Thyroid gland (tissue), 4 donors: ENCODE results near the gene NOBOX. TPM values are rescaled to one million over a fixed set of nuclear protein-coding genes. Genes with fewer than 3 reads are reported as not detected.
A peak's percentile ranks its signal among the peaks of the same experiment; 100 is the strongest.
"Not testable (repeated sequence)": the region's sequence is repeated elsewhere in the genome, so short reads cannot be mapped to it uniquely, and the experiment has no call there.

Experiments used
- DNase-seq, 2 donors: peaks; one replicate each; pipeline ENCODE4 v3.0.0-alpha.2; 2019
- H3K27ac ChIP-seq, 3 donors: fragments of 200-600 bp; sonication (generic); 1 replicate in 2 of 3; 2 replicates in 1 of 3; pipeline ENCODE4 v1.5.1; 2016 to 2019; ENCODE audit warnings: mild to moderate bottlenecking in 1 of 3, moderate library complexity in 1 of 3
- H3K27me3 ChIP-seq: fragments of 200-600 bp; sonication (generic); one replicate; pipeline ENCODE4 v1.5.1; 2019
- H3K36me3 ChIP-seq, 2 donors: fragments of 200-600 bp; sonication (generic); one replicate each; pipeline ENCODE4 v1.5.1; 2016 to 2019
- H3K4me1 ChIP-seq, 2 donors: fragments of 200-600 bp; sonication (generic); one replicate each; pipeline ENCODE4 v1.5.1; 2017 to 2019
- H3K4me3 ChIP-seq, 3 donors: fragments of 200-600 bp; sonication (generic); replicated peaks in 1 of 3; 1 replicate in 2 of 3; 2 replicates in 1 of 3; pipeline ENCODE4 v1.5.1; 2016; ENCODE audit warnings: mild to moderate bottlenecking in 1 of 3
- H3K9me3 ChIP-seq: fragments of 200-600 bp; sonication (generic); one replicate; pipeline ENCODE4 v1.5.1; 2017
- POLR2A ChIP-seq, 2 donors: fragments of 450-650 bp; IDR thresholded peaks; one replicate each; pipeline ENCODE4 v1.6.1; 2017; ENCODE audit warnings: antibody characterized with exemption in 2 of 2, mild to moderate bottlenecking in 2 of 2, moderate library complexity in 1 of 2
- WGBS, 2 donors: methylation state at CpG; one replicate each; pipeline ENCODE4 v1.1.5; 2017; 5-methylcytosine and 5-hydroxymethylcytosine counted together
- intact Hi-C: fragments of 100-400 bp; cut with DNase I; formaldehyde crosslinking; loops from one replicate; pipeline ENCODE4 v1.15.1; 2023
- total RNA-seq, 4 donors: library from RNA; depleted of rRNA; stranded (reverse); fragments of >200 nt; gene quantifications; one replicate each; pipeline ENCODE4 v1.2.3, GENCODE V29; 2016
- TF ChIP-seq, protein P1 (sequence below), 6 experiments: fragments of 200-600 bp in 3 of 6; fragments of 450-650 bp in 3 of 6; sonication (generic) in 3 of 6; IDR thresholded peaks; one replicate each; pipeline ENCODE4 v1.5.1; 2016 to 2019; ENCODE audit warnings: antibody characterized with exemption in 6 of 6, mild to moderate bottlenecking in 2 of 6, inconsistent platforms in 1 of 6, moderate library complexity in 1 of 6

Gene NOBOX
- total RNA-seq, 4 donors from 2014 or later: not detected

DNA sequence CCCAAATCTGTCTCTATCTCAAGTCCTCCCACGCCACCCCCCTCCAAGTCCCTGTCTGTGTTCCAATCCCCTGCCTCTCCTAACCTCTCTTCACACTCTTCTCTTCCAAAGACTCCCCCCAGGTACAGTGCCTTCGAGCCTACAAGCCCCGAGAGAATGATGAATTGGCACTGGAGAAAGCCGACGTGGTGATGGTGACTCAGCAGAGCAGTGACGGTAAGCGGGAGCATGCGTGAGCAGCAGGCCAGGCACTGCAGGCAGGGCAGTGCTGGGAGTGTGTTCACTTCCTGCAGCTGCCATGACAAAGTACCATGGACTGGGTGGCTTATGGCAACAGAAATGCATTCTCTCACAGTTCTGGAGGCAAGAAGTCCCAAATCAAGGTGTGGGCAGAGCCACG is 24.8 kb downstream of the NOBOX start:
- H3K4me1 ChIP-seq: peaks cover 0 to 4% of the 10 kb centered on the region in 2 donors
- peaks cover 27 to 30% of the 10 kb centered on the region in 2 donors for H3K36me3 ChIP-seq
- 97 to 98% methylated on average over 9 of the region's 9 CpGs for WGBS, 2 donors
- H3K27me3 ChIP-seq: no peaks in the 10 kb centered on the region
- H3K9me3 ChIP-seq: no peaks in the 10 kb centered on the region
- no peak overlapping the region for H3K4me3 ChIP-seq
- H3K27ac ChIP-seq: no peak overlapping the region
- no peak for DNase-seq
- TF ChIP-seq, protein P1, sequence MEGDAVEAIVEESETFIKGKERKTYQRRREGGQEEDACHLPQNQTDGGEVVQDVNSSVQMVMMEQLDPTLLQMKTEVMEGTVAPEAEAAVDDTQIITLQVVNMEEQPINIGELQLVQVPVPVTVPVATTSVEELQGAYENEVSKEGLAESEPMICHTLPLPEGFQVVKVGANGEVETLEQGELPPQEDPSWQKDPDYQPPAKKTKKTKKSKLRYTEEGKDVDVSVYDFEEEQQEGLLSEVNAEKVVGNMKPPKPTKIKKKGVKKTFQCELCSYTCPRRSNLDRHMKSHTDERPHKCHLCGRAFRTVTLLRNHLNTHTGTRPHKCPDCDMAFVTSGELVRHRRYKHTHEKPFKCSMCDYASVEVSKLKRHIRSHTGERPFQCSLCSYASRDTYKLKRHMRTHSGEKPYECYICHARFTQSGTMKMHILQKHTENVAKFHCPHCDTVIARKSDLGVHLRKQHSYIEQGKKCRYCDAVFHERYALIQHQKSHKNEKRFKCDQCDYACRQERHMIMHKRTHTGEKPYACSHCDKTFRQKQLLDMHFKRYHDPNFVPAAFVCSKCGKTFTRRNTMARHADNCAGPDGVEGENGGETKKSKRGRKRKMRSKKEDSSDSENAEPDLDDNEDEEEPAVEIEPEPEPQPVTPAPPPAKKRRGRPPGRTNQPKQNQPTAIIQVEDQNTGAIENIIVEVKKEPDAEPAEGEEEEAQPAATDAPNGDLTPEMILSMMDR (IDR thresholded peaks at IDR 0.05): no peak
- no peak for TF ChIP-seq POLR2A (IDR thresholded peaks at IDR 0.05)
- intact Hi-C loops: no loop called here

DNA sequence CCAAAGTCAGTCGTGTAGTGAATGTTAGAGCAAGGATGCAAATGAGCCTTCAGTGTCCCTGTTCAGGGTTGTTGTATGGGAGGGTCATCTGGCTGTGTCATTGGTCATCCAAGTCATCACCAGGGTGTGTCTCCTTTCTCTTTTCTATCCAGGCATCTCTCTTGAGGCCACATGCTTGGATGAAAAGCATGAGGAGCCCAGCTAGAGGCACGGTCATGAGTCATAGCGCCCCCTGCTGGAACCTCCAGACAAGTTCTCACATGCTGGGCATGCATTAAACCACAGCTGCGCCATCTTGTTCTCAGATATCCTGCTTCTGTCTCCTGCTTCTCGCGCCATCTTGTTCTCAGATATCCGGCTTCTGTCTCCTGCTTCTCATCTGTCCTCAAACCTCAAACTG is 34.3 kb downstream of the NOBOX start:
- H3K4me3 ChIP-seq, H3K27me3 ChIP-seq, H3K4me1 ChIP-seq, H3K27ac ChIP-seq, H3K36me3 ChIP-seq, H3K9me3 ChIP-seq, intact Hi-C loops, DNase-seq: not testable (repeated sequence)
- 98 to 100% methylated on average over 4 of the region's 7 CpGs for WGBS, 2 donors

DNA sequence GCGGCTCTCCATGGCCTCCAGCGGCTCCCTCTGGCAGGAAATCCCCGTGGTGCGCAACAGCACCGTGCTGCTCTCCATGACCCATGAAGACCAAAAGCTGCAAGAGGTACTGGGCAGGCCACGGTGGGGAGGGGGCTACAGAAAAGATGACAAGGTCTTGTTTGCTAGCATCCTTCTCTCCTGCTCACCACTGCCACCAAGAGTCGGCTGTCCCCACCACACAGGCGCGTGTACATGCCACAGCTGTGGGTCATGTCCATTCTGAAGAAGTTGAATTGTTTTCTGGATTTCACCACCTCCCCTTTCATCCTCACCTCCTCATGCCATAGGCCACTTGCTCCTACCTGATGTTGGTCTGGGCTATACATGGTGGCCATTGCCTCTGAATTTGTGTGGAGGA is 36.2 kb downstream of the NOBOX start:
- H3K4me3 ChIP-seq, H3K36me3 ChIP-seq, H3K4me1 ChIP-seq, DNase-seq, H3K27ac ChIP-seq, intact Hi-C loops, H3K9me3 ChIP-seq, H3K27me3 ChIP-seq: not testable (repeated sequence)
- WGBS, 2 donors: no CpG with 5 or more reads among the region's 9 CpGs

DNA sequence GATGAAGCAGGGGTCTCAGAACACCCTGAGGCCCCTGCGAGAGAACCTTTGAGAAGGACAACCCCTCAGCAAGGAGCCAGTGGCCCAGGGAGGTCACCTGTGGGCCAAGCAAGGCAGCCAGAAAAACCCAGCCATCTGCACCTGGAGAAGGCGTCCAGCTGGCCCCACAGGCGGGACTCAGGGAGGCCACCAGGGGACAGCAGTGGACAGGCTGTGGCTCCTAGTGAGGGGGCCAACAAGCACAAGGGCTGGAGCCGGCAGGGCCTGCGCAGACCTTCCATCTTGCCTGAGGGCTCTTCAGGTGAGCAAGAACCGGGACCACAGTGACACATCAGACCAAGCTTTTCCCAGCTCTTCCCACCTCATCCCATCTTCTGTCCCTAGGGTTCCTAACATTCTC is 38.0 kb downstream of the NOBOX start:
- DNase-seq, H3K4me3 ChIP-seq, H3K27ac ChIP-seq, H3K4me1 ChIP-seq, H3K27me3 ChIP-seq, H3K9me3 ChIP-seq, H3K36me3 ChIP-seq, intact Hi-C loops: not testable (repeated sequence)
- WGBS, 2 donors: no CpG with 5 or more reads among the region's 6 CpGs

DNA sequence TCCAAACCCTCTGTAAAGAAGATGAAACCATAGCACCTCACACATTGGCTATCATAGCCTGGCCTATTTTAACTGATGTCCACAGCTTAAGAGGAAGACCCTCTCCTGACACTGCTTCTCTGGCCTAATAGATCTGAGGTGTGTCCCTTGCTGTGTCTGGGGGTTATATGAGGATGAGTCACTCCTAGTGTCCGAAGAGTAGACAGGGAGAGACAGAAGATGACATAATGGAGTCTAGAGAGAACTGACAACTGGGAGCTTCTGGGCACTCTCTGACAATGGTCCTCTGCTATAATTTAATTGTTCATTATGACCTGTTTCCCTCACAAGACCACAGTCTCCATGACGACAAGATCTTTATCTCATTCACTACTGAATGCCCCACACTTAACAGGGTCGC is 41.4 kb downstream of the NOBOX start:
- DNase-seq, H3K4me3 ChIP-seq, H3K9me3 ChIP-seq, H3K36me3 ChIP-seq, H3K27ac ChIP-seq, intact Hi-C loops, H3K4me1 ChIP-seq, H3K27me3 ChIP-seq: not testable (repeated sequence)
- WGBS, 2 donors: no CpG with 5 or more reads among the region's 3 CpGs

DNA sequence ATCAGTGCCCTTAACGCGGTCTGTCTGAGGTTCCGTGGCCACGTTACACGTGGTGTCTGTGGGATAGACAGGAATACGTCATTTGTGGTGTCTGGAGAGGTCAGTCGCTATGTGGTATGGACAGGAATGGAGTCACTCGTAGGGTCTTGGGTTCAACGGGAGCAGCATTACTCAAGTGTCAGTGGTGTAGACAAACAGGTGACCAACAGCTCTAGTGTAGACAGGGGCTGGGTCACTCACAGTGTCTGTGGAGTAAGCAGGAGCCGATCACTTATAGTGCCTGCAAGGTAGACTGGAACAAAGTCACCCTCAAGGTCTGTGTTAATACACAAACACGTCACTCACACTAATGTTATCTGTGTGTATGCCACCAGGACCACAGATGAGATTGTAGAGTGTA is 46.6 kb downstream of the NOBOX start:
- DNase-seq, H3K27ac ChIP-seq, intact Hi-C loops, H3K4me3 ChIP-seq, H3K9me3 ChIP-seq, H3K36me3 ChIP-seq, H3K27me3 ChIP-seq: not testable (repeated sequence)
- WGBS, 2 donors: 100% methylated on average over 1 to 2 of the region's 11 CpGs
- peaks cover 9 to 12% of the 10 kb centered on the region in 2 donors for H3K4me1 ChIP-seq

DNA sequence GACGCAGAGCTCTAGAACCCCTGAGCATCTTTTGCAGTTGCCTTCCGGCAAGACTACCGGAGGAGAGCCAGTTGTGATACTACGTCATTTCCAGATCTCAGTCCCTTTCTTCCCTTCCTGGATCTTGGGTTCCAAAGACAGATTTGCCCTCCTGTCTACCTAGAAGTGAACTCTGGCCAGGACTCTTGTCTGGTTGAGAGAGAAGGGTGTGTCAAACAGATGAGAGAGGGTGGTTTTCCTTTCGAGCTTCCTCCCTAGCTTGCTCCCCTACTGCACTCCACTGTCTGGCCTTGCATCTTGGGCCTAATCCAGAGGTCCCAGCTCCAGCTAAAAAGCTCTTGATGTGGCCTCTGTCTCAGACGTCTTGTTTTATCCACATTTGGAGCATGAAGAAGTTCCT is 47.3 kb downstream of the NOBOX start:
- H3K4me1 ChIP-seq: peaks cover 12 to 15% of the 10 kb centered on the region in 2 donors
- H3K4me3 ChIP-seq, DNase-seq, H3K9me3 ChIP-seq, intact Hi-C loops, H3K27ac ChIP-seq, H3K27me3 ChIP-seq, H3K36me3 ChIP-seq: not testable (repeated sequence)
- WGBS, 2 donors: no CpG with 5 or more reads among the region's 6 CpGs

DNA sequence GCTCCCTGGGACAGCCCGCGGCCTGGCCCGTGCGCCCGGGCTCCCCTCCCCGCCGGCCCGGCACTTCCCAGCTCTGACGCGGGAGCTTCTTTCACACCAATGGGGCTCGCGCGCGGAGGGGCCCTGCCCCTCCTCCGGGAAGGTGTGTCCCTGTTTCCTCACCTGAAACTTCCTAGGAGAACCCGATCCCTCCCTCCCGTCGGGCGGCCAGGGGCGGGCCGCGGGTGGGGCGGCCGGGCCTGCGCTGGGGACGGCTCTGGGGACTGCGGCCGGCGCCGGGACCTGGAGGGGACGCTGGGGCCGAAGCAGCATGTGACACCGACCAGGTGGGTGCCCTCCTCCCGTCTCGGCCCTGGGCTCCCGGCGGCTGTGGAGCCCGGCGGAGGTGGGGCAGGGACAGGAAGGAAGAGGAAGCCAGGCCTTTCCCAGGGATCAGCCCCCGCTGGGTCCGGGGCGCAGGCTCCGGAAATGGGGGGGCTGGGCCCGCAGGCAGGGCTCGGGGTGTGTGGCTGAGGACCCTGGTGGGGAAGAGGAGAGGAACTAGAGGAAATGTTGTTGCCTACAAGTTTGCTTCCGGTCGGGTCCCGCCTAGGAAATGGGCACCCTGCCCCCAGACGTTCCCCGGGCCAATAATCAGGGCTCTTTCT is 48.2 kb downstream of the NOBOX start, which contains the start of gene ARHGEF5:
Gene ARHGEF5 (plus strand): TSS at position 227 of the 647 bp plus-strand sequence. CDS start 7,268 bp downstream, outside the sequence.
- Histone ChIP-seq H3K4me1 (peaks cover 12 to 15% of the 10 kb centered on the region in 2 donors), H3K27ac (peak within 1 kb of the TSS in 1 of 3 donors; percentile 36), H3K4me3 (peak within 1 kb of the TSS in 1 of 3 donors; percentile 19)
- H3K36me3 ChIP-seq, H3K9me3 ChIP-seq, H3K27me3 ChIP-seq, intact Hi-C loops, DNase-seq: not testable (repeated sequence)
- no CpG with 5 or more reads among the region's 50 CpGs for whole genome bisulfite sequencing, 2 donors

DNA sequence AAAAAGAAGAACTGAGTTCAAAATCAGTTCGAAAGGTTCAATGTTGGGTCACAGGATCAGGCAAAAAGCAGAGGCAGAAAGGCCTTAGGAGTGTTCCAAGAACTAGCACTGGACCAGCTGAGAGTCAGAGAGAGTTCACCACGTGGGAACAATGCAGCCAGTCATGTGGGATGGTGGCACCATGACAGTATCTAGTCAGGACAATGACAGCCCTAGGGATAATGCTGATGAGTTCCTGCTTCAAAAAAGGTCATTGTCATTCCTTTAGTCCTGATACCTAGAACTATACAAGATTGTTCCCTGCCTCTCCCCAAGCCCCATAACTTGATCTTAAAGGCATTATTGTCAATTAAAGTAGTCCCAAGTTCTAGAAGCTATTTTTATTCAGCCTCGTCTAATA is 51.8 kb downstream of the NOBOX start:
- H3K4me3 ChIP-seq, H3K9me3 ChIP-seq, DNase-seq, H3K36me3 ChIP-seq, H3K27me3 ChIP-seq, intact Hi-C loops: not testable (repeated sequence)
- Histone ChIP-seq H3K4me1 (peaks cover 12 to 15% of the 10 kb centered on the region in 2 donors), H3K27ac (peak overlapping the region; percentile 75 to 84 (median 76))
- WGBS, 2 donors: 67 to 88% methylated on average over 1 to 2 of the region's 3 CpGs

DNA sequence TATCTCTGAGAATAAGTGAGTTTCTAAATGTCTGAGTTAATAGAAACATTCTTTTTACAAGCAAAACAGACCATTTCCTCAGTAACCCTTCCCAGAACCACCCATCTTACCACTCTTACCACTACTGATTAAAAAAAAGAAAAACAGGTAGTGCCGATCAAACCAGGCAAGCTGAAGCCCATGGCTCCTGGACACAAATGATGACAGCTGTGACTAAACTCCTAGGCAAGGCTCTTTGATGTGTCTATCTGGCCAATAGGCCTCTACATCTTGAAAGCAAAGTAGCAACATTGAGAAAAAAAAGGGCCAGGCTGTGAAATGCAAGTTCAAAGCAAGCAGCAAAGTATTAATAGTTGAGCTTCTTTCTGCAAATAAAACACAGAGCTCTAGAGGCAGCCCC is 54.9 kb downstream of the NOBOX start:
- DNase-seq, H3K27ac ChIP-seq, H3K9me3 ChIP-seq, intact Hi-C loops, H3K36me3 ChIP-seq, H3K4me3 ChIP-seq, H3K27me3 ChIP-seq: not testable (repeated sequence)
- no CpG with 5 or more reads among the region's 1 CpG for WGBS, 2 donors
- peaks cover 12 to 15% of the 10 kb centered on the region in 2 donors for H3K4me1 ChIP-seq
